ENCODE data around the gene SS18L1.

SS18L1 gene

DNA sequence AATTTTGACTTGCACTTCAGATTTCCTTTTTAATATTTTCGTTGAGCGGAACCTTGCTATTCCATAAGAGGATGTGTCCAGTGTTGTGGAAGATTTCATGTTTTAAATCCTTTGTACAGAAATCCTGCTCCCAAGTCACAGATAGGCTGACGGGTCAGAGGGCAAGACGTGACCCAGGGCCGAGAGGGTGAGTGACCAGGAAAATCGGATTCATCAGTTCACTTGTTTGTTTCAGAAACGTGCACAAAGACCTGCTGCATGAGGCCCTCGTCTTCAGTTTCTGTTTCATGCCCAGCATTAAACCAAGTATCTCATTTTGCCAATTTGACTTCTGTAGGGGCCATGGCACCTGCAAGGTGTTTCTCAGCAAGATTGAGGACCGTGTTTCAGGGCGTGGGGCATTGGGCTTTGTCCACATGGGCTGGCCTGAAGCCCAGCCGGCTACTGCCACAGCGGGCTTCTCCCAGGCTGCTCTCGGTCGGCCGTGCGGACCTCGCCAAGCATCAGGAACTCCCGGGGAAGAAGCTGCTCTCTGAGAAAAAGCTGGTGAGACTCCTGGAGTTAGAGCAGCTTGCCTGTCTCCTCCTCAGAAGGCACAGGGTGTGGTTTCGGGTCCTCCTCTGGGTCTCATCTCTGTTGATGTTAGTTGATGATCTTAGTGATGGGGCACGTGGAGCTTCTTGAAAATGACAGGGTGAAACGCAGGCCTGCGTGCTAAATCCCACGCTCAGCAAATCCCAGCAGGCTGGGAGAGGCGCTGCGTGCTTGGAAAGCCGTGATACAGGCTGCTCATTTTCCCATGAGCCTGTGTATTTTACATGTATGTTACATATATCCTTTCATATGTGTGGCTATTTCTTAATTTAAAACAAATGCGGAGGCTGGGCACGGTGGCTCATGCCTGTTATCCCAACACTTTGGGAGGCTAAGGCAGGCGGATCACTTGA lies 49.8 kb downstream of the SS18L1 start:
- Histone ChIP-seq H3K27me3 (ENCODE audit: low read depth, low read length) (no peaks in the 10 kb centered on the region), H3K36me3 (ENCODE audit: control insufficient read depth in 1 of 2, insufficient read depth in 2 of 2, low read length in 2 of 2) (peaks cover 16 to 53% of the 10 kb centered on the region in 2 donors), H3K9me3 (ENCODE audit: control insufficient read depth in 1 of 2, low read length in 2 of 2) (no peaks in the 10 kb centered on the region), H3K4me3 (ENCODE audit: low read depth in 1 of 2, low read length in 2 of 2) (no peak overlapping the region), H3K27ac (ENCODE audit: low read length) (no peak overlapping the region), H3K4me1 (ENCODE audit: control insufficient read depth in 1 of 2, insufficient read depth in 2 of 2, low read length in 2 of 2) (no peaks in the 10 kb centered on the region)

GRCh38 chr20:62195075-62195405 lies 51.5 kb downstream of the SS18L1 start:
- Histone ChIP-seq H3K36me3 (ENCODE audit: control insufficient read depth in 1 of 2, insufficient read depth in 2 of 2, low read length in 2 of 2) (peaks cover 25 to 60% of the 10 kb centered on the region in 2 donors), H3K4me1 (ENCODE audit: control insufficient read depth in 1 of 2, insufficient read depth in 2 of 2, low read length in 2 of 2) (no peaks in the 10 kb centered on the region), H3K4me3 (ENCODE audit: low read depth in 1 of 2, low read length in 2 of 2) (no peak overlapping the region), H3K27ac (ENCODE audit: low read length) (no peak overlapping the region), H3K9me3 (ENCODE audit: control insufficient read depth in 1 of 2, low read length in 2 of 2) (no peaks in the 10 kb centered on the region), H3K27me3 (ENCODE audit: low read depth, low read length) (no peaks in the 10 kb centered on the region)

GRCh38 chr20:62195736-62196135 lies 52.2 kb downstream of the SS18L1 start:
- peaks cover 31 to 63% of the 10 kb centered on the region in 2 donors for H3K36me3 ChIP-seq (ENCODE audit: control insufficient read depth in 1 of 2, insufficient read depth in 2 of 2, low read length in 2 of 2)

GRCh38 chr20:62196286-62196685 lies 52.7 kb downstream of the SS18L1 start:
- no peaks in the 10 kb centered on the region for H3K4me1 ChIP-seq (ENCODE audit: control insufficient read depth in 1 of 2, insufficient read depth in 2 of 2, low read length in 2 of 2)
- H3K27me3 ChIP-seq (ENCODE audit: low read depth, low read length), result no peaks in the 10 kb centered on the region
- no peak overlapping the region for H3K27ac ChIP-seq (ENCODE audit: low read length)
- peaks cover 32 to 63% of the 10 kb centered on the region in 2 donors for H3K36me3 ChIP-seq (ENCODE audit: control insufficient read depth in 1 of 2, insufficient read depth in 2 of 2, low read length in 2 of 2)
- H3K9me3 ChIP-seq (ENCODE audit: control insufficient read depth in 1 of 2, low read length in 2 of 2), result no peaks in the 10 kb centered on the region
- H3K4me3 ChIP-seq (ENCODE audit: low read depth in 1 of 2, low read length in 2 of 2), result no peak overlapping the region

More at GRCh38 chr20:62195736-62196135, 52.2 kb downstream of the SS18L1 start:
- Histone ChIP-seq H3K4me3 (ENCODE audit: low read depth in 1 of 2, low read length in 2 of 2) (no peak overlapping the region), H3K27me3 (ENCODE audit: low read depth, low read length) (no peaks in the 10 kb centered on the region), H3K27ac (ENCODE audit: low read length) (no peak overlapping the region), H3K9me3 (ENCODE audit: control insufficient read depth in 1 of 2, low read length in 2 of 2) (no peaks in the 10 kb centered on the region), H3K4me1 (ENCODE audit: control insufficient read depth in 1 of 2, insufficient read depth in 2 of 2, low read length in 2 of 2) (no peaks in the 10 kb centered on the region)

DNA sequence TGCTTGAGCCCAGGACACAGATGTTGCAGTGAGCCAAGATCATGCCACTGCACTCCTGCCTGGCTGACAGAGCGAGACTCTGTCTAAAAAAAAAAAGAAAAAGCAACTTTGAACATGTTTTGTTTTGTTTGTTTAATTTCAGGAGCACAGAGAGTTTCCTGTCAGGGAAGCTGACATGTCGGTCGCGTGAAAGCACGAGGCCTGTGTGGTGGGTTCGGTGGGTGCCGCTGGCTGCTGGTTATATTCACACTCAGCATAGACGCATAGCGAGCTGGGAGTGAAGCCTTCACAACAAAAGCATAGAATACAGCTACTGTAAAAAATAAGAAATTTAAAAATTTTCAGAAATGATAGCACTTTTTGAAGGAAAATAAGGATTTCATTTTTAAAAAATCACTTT lies 53.7 kb downstream of the SS18L1 start:
- peaks cover 26 to 65% of the 10 kb centered on the region in 2 donors for H3K36me3 ChIP-seq (ENCODE audit: control insufficient read depth in 1 of 2, insufficient read depth in 2 of 2, low read length in 2 of 2)
- no peak overlapping the region for H3K27ac ChIP-seq (ENCODE audit: low read length)
- no peaks in the 10 kb centered on the region for H3K27me3 ChIP-seq (ENCODE audit: low read depth, low read length)
- H3K4me3 ChIP-seq (ENCODE audit: low read depth in 1 of 2, low read length in 2 of 2), result no peak overlapping the region
- H3K9me3 ChIP-seq (ENCODE audit: control insufficient read depth in 1 of 2, low read length in 2 of 2), result no peaks in the 10 kb centered on the region
- H3K4me1 ChIP-seq (ENCODE audit: control insufficient read depth in 1 of 2, insufficient read depth in 2 of 2, low read length in 2 of 2), result no peaks in the 10 kb centered on the region

DNA sequence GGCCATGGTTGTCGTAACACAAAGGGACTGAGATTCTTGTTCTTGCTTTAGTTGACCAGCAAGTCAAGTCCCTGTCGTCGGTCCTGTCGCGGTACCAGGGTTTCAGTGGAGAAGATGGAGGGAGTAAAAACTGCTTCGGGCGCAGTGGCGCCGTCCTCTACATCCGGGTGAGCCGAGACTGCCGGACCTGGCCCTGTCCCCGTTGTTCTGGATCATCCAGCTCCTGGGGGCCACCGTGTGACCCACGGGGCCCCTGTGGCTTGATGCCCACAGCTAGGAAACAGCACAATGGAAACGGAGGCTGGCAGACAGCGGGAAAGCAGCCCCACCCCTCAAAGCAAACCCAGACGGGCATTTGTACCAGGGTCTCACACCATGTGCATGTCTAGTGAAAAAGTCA lies 54.2 kb downstream of the SS18L1 start:
- Histone ChIP-seq H3K27ac (ENCODE audit: low read length) (no peak overlapping the region), H3K36me3 (ENCODE audit: control insufficient read depth in 1 of 2, insufficient read depth in 2 of 2, low read length in 2 of 2) (peaks cover 26 to 64% of the 10 kb centered on the region in 2 donors), H3K9me3 (ENCODE audit: control insufficient read depth in 1 of 2, low read length in 2 of 2) (no peaks in the 10 kb centered on the region), H3K4me1 (ENCODE audit: control insufficient read depth in 1 of 2, insufficient read depth in 2 of 2, low read length in 2 of 2) (no peaks in the 10 kb centered on the region), H3K4me3 (ENCODE audit: low read depth in 1 of 2, low read length in 2 of 2) (no peak overlapping the region), H3K27me3 (ENCODE audit: low read depth, low read length) (no peaks in the 10 kb centered on the region)

- Histone ChIP-seq H3K4me3 (ENCODE audit: low read depth in 1 of 2, low read length in 2 of 2) (no peak overlapping the region), H3K36me3 (ENCODE audit: control insufficient read depth in 1 of 2, insufficient read depth in 2 of 2, low read length in 2 of 2) (peaks cover 26 to 64% of the 10 kb centered on the region in 2 donors), H3K4me1 (ENCODE audit: control insufficient read depth in 1 of 2, insufficient read depth in 2 of 2, low read length in 2 of 2) (no peaks in the 10 kb centered on the region), H3K9me3 (ENCODE audit: control insufficient read depth in 1 of 2, low read length in 2 of 2) (no peaks in the 10 kb centered on the region), H3K27me3 (ENCODE audit: low read depth, low read length) (no peaks in the 10 kb centered on the region), H3K27ac (ENCODE audit: low read length) (no peak overlapping the region)
Observed at GRCh38 chr20:62198496-62198895, 54.9 kb downstream of the SS18L1 start.

DNA sequence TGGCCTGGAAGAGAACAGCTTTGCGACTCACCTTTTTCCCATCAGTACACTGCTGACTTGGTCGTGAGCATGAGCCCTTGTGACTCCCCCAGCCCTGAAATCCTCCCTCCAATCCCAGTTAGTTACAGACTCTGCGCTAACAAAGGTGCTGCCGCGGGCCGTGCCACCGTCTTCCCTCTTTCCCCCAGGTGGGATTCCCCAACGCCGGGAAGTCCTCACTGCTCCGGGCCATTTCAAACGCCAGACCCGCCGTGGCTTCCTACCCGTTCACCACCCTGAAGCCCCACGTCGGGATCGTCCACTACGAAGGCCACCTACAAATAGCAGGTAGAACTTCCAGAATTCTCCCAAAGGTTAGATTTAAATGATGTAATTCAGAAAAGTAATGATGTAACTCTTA lies 55.4 kb downstream of the SS18L1 start:
- H3K36me3 ChIP-seq (ENCODE audit: control insufficient read depth in 1 of 2, insufficient read depth in 2 of 2, low read length in 2 of 2), result peaks cover 26 to 65% of the 10 kb centered on the region in 2 donors

GRCh38 chr20:62200491-62201172 lies 57.1 kb downstream of the SS18L1 start:
- Histone ChIP-seq H3K4me3 (ENCODE audit: low read depth in 1 of 2, low read length in 2 of 2) (no peak overlapping the region), H3K27me3 (ENCODE audit: low read depth, low read length) (no peaks in the 10 kb centered on the region), H3K4me1 (ENCODE audit: control insufficient read depth in 1 of 2, insufficient read depth in 2 of 2, low read length in 2 of 2) (no peaks in the 10 kb centered on the region), H3K27ac (ENCODE audit: low read length) (no peak overlapping the region), H3K36me3 (ENCODE audit: control insufficient read depth in 1 of 2, insufficient read depth in 2 of 2, low read length in 2 of 2) (peaks cover 26 to 61% of the 10 kb centered on the region in 2 donors), H3K9me3 (ENCODE audit: control insufficient read depth in 1 of 2, low read length in 2 of 2) (no peaks in the 10 kb centered on the region)

More for the DNA sequence above, 55.4 kb downstream of the SS18L1 start:
- H3K27ac ChIP-seq (ENCODE audit: low read length), result no peak overlapping the region
- H3K27me3 ChIP-seq (ENCODE audit: low read depth, low read length), result no peaks in the 10 kb centered on the region
- no peaks in the 10 kb centered on the region for H3K9me3 ChIP-seq (ENCODE audit: control insufficient read depth in 1 of 2, low read length in 2 of 2)
- no peak overlapping the region for H3K4me3 ChIP-seq (ENCODE audit: low read depth in 1 of 2, low read length in 2 of 2)
- no peaks in the 10 kb centered on the region for H3K4me1 ChIP-seq (ENCODE audit: control insufficient read depth in 1 of 2, insufficient read depth in 2 of 2, low read length in 2 of 2)

- H3K4me1 ChIP-seq (ENCODE audit: control insufficient read depth in 1 of 2, insufficient read depth in 2 of 2, low read length in 2 of 2), result no peaks in the 10 kb centered on the region
- no peaks in the 10 kb centered on the region for H3K9me3 ChIP-seq (ENCODE audit: control insufficient read depth in 1 of 2, low read length in 2 of 2)
- no peak overlapping the region for H3K4me3 ChIP-seq (ENCODE audit: low read depth in 1 of 2, low read length in 2 of 2)
- H3K27me3 ChIP-seq (ENCODE audit: low read depth, low read length), result no peaks in the 10 kb centered on the region
- H3K36me3 ChIP-seq (ENCODE audit: control insufficient read depth in 1 of 2, insufficient read depth in 2 of 2, low read length in 2 of 2), result peaks cover 26 to 58% of the 10 kb centered on the region in 2 donors
- no peak overlapping the region for H3K27ac ChIP-seq (ENCODE audit: low read length)
Observed at GRCh38 chr20:62201173-62202082, 57.9 kb downstream of the SS18L1 start.

- H3K36me3 ChIP-seq (ENCODE audit: control insufficient read depth in 1 of 2, insufficient read depth in 2 of 2, low read length in 2 of 2), result peaks cover 26 to 58% of the 10 kb centered on the region in 2 donors
- H3K4me1 ChIP-seq (ENCODE audit: control insufficient read depth in 1 of 2, insufficient read depth in 2 of 2, low read length in 2 of 2), result no peaks in the 10 kb centered on the region
- H3K9me3 ChIP-seq (ENCODE audit: control insufficient read depth in 1 of 2, low read length in 2 of 2), result no peaks in the 10 kb centered on the region
- H3K27me3 ChIP-seq (ENCODE audit: low read depth, low read length), result no peaks in the 10 kb centered on the region
- H3K27ac ChIP-seq (ENCODE audit: low read length), result no peak overlapping the region
- H3K4me3 ChIP-seq (ENCODE audit: low read depth in 1 of 2, low read length in 2 of 2), result no peak overlapping the region
Observed at GRCh38 chr20:62202083-62202395, 58.5 kb downstream of the SS18L1 start.
